NCI-H1436 (cell line): ENCODE data around the gene KRT6C.
A peak's percentile ranks its signal among the peaks of the same experiment; 100 is the strongest.
"Not testable (repeated sequence)": the region's sequence is repeated elsewhere in the genome, so short reads cannot be mapped to it uniquely, and the experiment has no call there.

Experiments
- DNase-seq: peaks from one replicate; lab custom pipeline; 2025; lab: John Stamatoyannopoulos, UW

Gene KRT6C

DNA sequence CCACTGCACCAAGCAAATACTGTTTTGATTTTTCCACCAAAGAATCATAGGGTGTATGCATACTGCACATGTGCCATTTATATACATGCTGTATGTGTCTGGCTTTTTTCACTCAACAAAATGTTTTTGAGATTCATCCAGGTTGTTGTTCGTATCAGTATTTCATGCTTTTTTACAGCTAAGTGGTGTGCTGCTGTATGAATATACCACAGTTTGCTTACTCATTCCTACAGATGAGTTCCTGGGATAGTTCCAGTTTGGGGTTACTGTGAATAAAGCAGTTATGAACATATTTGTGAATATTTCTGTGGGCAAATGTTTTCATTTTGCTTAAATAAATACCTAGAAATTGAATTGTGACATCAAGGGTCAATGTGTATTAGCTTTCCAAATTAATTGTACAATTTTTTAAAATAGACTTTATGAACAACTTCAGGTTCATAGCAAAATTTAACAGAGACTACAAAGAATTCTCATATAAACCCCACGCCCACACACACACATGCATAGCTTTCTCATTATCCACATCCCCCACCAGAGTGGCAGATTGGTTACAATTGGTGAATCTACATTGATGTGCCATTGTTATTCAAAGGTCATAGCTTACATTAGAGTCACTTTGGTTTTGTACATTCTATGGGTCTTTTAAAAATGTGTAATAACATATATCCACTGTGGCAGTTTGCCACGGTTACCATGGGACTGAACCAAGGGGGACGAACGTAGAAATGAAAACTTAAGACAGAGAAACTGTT, 26.4 kb upstream of the KRT6C start:
- DNase-seq: no peak

DNA sequence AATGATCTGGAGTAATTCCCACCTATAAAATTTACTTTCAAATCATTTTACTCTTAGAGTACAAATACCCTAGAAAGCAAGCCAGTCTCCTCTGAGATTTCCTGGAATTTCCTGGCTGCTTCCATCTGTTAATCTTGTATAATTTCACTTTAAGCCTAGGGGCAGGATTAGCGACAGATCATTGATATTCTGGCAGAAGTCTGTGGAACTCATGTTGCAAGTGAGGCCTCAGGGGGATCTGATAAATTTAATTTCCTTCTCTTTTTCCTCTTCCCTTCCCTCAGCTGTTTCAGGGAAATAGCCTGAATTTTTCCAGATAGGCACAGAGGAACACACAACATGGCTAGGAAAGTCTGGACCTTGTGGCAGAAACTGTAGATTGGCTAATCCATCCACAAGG, 25.3 kb upstream of the KRT6C start:
- DNase-seq: no peak

DNA sequence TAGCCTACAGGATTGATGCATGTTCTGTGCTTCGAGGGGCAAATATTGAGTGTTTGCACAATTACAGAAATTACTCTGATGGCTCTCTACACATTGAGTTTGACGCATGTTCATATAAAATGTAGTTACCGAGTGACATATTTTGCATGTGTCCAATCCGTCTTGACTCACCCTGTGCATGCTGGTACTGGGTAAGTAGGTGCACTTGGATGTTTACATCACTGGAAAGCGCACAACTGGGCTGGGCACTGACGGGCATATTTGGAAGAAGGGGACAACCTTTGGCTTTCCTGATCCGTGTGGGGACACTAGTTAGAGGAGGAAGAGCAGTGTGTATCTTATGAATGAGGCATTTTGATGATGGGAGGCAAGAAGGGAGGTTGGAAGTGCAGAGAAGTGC, 24.4 kb upstream of the KRT6C start:
- no peak for DNase-seq

DNA sequence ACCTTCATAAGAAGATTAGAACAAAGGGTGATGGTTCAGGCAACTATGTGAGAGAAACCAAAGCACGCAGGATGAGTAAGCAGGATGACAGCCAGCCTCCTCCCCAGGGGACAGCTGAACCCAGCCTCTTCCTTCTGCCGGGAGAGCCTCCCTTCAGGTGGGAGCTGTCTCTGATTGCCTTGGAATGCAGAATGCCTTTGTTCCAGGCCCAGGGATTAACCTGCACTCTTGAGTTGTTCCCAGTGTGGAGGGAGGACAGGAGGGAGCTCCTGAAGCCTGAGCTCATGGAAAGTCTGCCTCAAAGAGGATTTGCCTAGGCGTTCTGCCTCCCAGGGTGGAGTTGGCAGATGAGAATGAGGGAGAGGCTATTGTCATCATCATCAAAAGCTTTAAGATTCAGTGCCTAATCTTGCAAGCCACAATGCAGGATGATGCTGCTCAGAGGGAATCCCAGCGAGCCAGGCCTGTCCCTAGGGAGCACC, 23.0 kb upstream of the KRT6C start:
- no peak for DNase-seq

DNA sequence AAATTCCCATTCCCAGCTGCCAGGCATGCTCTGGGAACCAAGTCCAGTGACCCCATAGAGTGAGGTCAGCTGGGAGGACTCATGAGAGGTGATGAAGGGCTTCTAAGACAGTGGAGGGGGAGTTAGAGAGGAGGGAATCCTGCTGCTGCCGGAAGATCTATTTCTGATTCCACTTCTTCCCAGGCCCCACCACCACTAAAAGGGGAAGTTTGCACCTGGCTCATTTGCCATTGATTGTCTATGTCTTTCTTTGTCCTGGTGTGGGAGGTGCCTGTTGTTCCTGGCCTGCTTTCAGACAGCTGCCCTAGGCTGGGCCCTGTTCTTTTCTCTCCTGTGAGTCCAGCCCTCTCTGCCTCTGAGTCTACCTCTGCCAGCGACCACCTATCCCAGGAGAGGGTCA, 22.4 kb upstream of the KRT6C start:
- no peak for DNase-seq

DNA sequence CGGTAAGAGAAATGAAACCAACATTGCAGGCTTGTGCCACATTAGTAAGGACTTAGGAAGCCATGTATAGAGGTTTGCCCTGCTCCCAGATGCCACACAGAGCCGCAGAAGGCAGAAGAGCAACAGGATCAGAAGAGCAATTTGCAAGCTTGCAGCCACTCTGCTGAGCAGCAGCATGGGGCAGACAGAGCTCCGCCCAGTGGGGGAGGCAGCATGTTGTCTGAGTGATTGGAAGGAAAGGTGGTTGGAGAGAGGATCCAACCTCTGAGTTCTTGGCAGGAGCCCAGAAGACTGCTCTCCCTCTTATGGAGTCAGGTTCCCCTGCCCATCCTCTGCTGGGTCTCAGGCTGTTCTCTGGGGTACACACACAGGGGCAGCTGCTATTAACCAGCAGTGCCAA, 21.8 kb upstream of the KRT6C start:
- peak; percentile 74 for DNase-seq

DNA sequence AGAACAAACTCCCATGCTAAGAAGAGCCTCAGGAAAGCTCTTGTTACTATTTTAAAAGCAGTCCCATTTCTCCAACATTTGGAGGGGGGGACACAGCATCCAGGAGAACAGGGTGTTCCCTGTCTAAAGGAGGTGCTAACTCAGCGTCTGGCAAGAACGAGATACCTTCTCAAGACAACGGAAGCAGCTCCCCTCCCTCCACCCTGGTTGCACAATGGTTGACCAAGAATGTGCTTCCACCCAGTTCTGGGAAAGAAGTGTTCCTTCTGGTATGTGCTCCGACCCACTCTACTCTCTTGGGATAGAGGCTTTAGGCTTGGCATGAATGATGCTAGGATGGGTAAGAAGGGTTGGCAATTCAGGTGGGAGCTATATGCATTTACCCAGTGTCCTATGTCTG, 20.9 kb upstream of the KRT6C start:
- DNase-seq: no peak

DNA sequence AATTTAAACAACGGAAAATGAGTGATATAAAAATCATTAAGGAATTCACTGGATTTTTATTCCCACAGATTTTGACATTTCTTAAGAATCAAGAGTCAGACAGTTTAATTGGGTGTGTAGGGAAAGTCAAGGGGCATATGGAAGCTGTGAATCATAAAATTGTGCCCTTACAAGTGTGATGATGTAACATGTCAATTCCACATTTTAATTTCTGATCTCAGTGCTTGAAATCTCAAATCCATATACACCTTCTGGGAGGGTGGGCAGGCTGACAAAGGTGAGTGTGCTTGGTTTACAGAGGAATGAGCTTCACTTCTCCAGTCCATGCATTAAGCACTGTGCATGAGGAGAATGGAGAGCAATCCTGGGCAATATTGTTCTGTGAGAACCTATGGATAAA, 20.5 kb upstream of the KRT6C start:
- DNase-seq: no peak

DNA sequence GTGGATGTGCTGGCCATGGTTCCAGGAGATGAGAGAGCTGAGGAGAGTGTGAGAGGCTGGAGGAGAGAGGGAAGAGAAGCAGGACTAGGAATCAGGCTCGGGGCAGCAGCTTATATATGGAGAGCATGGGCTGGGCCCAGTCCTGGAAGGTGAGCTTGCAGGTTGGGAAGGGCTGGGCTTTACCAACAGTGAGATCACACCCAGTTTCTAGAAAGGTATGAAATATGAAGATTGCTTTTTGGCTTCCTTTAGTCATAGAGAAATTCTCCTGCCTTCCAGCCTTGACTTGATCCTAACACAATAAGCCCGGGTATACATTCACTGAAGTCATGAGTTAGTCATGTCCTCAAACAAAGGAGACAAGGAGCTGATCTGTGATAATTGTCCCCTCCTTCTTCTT, 19.6 kb upstream of the KRT6C start, which contains the start of gene KRT6A:
Gene KRT6A (minus strand): TSS at position 86 of the 400 bp plus-strand sequence. CDS start 69 bp downstream, at position 17.
- no peak for DNase-seq

DNA sequence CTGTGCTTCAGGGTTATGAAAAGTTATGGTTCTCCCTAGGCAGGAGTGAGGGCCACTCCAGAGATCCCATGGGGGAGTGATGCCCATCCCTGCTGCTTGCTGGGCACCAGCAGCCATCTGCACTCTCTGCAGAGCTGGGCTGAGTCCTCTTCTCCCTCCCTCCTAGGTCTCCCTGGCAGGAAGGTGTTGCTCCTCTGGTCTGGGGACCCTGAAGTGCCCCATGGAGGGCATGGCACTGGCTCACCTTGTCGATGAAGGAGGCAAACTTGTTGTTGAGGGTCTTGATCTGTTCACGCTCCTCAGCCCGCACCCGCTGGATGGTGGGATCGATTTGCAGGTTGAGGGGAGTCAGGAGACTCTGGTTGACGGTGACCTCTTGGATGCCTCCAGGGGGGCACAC, 18.8 kb upstream of the KRT6C start:
- DNase-seq: not testable (repeated sequence)

DNA sequence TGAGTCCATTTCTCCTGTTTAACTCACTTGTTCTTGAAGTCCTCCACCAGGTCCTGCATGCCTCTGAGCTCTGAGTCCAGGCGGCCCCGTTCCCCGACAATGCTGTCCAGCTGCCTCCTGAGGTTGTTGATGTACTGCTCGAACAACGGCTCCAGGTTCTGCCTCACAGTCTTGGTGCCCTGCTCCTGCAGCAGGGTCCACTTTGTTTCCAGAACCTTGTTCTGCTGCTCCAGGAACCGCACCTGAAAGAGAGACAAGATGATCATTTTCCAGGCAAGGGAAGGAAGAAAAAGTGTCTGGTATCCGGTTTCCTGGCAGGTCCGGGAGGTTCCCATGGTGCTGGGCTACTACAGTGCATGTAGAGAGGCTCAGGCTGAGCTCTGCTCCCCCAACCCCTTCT, 17.9 kb upstream of the KRT6C start:
- DNase-seq: not testable (repeated sequence)

DNA sequence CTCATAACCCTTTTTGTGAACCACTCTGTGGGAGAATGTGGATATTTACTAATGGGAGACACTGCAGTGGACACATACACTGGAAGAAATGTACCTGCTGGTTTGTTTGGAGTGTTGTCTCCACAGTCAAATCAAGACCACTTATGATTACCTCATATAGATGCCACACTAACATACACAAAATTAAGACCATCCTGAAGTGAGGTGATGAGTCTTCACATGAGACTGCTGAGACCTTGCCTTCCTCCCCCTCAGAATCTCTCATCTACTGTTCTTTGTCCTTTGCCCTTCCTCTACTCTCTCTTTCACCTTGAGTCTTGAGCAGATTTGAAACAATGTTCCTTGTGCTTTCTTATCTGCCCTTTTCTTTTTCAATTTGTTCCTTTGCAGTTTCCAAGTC, 15.1 kb upstream of the KRT6C start:
- no peak for DNase-seq

DNA sequence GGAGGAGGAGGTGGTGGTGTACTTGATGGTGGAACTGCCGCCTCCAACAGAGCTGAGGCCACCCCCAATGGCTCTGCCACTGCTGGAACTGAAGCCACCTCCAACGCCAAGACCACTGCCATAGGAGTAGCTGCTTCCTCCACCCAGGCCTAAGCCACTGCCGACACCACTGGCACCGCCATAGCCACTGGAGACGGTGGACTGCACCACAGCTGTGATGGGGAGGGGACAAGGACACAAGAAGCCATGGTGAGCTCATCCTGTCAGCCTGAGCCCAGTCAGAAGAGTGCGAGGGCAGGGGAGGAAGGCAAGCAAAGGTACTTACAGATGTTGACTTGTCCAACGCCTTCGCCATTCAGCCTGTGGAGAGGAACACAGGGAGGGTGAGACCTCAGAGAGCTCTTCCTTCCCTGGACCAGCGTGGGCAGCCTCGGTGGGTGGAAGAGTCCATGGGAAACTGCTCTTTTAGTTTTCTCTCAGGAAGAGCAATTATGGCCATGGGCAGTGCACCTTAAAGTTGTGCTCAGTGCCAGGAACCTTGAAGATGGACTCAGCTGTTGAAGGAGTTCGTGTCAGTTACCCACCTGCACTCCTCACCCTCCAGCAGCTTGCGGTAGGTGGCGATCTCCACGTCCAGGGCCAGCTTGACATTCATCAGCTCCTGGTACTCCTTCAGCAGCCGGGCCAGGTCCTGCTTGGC, 14.3 kb upstream of the KRT6C start:
- DNase-seq: not testable (repeated sequence)

DNA sequence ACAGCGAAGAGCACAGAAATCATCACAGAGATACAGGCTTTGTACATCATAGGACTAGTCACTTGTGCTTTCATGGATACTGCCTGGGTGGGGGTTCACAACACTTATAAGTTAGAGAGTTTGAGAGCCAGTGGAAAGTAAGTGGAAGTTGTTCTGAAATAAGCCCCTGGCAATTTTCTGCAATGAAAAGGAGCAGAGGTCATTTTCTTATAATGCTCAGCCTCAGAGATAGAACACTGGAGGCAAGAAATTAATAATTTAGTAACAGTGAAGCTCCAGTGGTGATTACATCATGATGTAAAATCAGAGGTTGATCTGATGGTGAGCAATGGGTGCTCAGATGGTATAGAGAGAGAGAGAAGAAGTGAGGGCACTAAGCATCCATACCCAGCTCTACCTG, 13.6 kb upstream of the KRT6C start:
- DNase-seq: no peak

DNA sequence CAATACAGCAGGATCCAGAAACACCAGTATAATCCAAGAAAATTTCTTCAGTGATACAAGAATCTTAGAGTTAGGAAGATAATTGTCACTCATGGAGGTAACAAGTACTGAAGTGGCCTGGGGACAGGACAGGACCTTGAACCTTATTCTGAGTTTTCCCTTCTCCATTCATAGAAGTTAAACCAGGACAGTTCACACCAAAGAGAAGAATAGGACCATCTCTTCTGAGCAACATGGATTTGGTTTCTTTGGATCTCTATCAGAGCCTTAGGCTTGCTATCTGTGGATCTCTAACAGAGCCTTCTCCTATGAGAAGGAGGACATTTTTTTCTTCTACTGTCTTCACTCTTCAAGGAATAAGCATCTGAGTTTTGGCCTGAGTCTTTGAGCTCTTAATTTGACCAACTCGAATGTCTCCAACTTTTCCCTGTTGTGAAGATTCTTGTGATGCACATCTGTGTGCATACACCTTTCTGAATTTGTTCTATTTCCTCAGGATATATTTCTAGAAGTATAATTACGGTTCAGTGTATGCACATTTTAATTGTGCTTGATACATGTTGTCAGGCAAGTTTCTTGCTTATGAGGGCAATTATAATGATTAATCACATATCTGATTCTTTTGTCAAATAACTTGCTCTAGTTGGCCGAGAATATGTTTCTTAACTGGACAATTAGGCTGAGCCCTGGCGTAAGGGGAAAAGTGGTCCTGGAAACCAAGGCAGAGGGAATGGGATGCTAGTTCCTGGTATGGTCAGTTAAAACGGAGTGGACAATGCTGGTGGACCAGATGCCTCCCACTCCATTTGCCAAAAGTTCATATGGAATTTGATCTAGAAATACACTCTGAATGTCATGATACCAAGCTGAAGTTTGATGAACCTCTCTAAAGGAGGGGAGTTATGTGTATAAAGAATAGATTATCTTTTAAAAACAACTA, 12.8 kb upstream of the KRT6C start:
- DNase-seq: no peak

DNA sequence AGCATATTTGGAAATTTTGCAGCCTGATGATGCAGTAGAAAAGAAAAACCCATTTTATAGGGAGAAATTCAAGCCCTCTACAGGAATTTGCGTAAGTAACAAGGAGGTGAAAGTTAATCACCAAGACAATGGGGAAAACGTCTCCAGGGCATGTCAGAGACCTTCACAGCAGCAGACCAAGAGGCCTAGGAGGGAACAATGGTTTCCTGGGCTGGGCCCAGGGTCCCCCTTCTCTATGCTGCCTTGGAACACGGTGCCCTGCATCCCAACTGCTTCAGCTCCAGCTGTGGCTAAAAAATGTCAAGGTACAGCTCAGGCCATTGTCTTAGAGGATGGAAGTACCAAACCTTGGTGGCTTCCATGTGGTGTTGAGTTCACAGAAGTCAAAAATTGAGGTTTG, 6.5 kb upstream of the KRT6C start:
- no peak for DNase-seq

DNA sequence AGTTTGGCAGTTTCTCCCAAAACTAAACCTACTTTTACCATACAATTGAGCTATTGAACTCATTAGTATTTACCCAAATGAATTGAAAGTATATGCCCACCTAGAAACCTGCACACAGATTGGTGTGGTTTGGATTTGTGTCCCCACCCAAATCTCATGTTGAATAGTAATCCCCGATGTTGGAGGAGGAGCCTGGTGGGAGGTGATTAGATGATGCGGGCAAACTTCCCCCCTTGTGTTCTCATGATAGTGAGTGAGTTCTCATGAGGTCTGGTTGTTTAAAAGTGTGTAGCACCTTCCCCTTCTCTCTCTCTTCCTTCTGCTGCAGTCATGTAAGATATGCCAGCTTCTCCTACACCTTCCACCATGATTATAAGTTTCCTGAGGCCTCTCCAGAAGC, 4.0 kb upstream of the KRT6C start:
- no peak for DNase-seq

DNA sequence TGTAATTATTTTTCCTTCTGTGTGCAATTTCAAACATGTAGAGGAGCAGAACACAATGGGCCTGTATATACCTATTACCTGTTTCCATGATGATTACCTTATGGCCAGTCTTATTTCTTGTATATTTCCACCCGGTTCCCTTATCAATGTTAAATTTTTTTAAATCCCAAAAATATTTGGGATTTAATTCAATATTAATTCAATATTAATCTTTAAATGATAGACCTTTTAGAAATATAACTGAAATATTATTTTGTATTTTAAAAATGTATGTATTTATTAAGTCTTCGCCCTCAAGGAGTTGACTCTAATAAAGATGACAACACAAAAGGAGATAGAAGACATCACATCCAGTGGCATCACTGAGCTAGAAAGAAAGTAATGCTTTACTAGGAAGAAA, 607 bp upstream of the KRT6C start:
- DNase-seq: no peak

DNA sequence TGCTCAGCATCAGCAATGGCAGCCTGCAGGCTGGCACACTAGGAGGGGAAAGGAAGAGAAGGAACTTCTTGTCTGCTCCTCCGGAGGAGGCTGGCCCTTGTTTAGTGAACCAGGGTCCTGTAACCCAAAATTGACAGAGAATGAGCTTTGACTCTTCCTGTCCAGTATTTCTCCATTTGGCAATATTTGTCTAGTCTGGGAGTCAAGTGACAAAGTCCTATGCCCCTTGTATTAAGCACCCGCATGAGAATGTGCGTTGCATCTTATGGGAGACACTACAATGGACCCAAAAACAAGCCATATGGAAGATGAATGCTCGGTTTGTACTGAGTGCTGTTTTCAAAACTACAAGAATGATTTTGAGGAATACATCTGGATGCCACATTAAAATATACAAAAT, 3.8 kb downstream of the KRT6C start:
- no peak for DNase-seq

DNA sequence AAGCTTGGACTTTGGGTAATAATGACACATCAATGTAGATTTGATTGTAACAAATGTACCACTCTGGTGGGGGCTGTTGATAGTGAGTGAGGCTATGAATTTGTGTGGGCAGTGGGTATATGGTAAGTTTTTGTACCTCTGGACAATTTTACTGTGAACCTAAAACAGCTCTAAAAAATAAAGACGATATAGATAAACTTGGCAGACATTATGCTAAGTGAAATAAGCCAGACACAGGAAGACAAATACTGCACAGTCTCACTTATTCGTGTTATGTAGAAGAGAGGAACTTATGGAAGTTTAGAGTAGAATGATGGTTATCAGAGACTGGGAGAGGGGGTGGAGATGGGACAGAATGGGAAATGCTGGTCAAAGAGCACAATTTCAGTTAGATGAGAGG, 8.7 kb downstream of the KRT6C start:
- no peak for DNase-seq

DNA sequence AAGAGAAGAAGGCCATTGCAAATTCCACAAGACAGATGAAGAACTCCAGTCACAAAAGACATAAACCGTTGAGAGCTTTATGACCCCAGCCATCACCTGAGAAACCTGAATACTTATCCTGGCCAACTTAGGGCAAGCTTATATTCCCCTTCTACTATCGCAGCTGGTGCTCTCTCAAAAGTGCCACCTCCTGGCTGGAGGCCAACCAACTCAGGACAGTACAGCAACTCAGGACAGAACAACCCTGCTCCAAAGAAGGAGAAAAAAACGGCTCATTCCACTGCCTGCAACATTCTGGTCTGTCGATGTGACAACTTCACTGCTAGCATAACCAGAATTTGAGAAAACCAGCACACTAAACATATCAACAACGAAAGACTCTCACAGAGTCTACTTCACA, 11.9 kb downstream of the KRT6C start:
- no peak for DNase-seq

DNA sequence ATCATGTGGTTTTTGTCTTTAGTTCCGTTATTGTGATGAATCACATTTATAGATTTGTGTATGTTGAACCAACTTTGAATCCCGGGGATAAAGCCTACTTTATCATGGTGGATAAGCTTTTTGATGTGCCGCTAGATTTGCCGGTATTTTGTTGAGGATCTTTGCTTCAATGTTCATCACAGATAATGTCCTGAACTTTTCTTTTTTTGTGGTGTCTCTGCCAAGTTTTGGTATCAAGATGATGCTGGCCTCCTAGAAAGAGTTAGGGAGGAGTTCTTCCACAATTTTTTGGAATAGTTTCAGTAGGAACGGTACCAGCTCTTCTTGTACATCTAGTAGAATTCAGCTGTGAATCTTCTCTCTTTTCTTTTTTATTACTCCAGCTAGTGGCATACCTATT, 14.7 kb downstream of the KRT6C start:
- no peak for DNase-seq

DNA sequence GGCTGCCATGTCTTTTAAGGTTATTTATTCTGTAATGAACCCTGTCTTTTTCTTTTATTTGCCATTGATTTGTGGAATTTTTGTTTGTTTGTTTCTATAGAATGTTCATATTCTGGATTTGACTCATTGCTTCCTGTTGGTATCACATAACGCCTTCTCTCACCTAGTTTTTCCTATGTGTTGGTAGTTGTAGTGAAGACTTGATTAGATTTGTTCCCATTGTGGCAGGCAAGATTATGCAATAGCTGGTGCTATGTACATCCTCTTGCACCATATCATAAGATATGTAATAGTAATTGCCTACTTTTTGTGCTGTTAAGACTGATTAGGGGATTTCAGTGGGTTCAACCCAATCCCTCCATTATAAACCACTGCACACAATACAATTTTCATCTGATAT, 17.8 kb downstream of the KRT6C start:
- no peak for DNase-seq
